SU-DHL-6 (cell line): ENCODE results near the gene RRM1.

ENCODE experiments used
- H2AFZ ChIP-seq: fragments of 200-600 bp; sonication (generic); 2 replicates; pipeline ENCODE4 v1.6.1; 2014; ENCODE audit warnings: low read depth, mild to moderate bottlenecking, moderate library complexity, mixed read lengths, antibody characterized with exemption, low read length; ENCODE audit not compliant: severe bottlenecking
- H3F3A ChIP-seq: fragments of 200-600 bp; shearing (Covaris generic); 2 replicates; pipeline ENCODE4 v1.6.0; 2016; ENCODE audit warnings: antibody characterized with exemption, mild to moderate bottlenecking; ENCODE audit not compliant: insufficient read depth
- H3K27ac ChIP-seq: fragments of 200-600 bp; sonication (generic); 2 replicates; pipeline ENCODE4 v1.5.1; 2016; ENCODE audit warnings: low read depth, mild to moderate bottlenecking, low read length, moderate library complexity, mixed read lengths
- H3K27me3 ChIP-seq: fragments of 200-600 bp; sonication (generic), shearing (Covaris generic); 2 replicates; pipeline ENCODE4 v1.6.0; 2014; ENCODE audit warnings: mild to moderate bottlenecking, low read length
- H3K36me3 ChIP-seq: fragments of 200-600 bp; sonication (generic); 2 replicates; pipeline ENCODE4 v1.6.1; 2014; ENCODE audit warnings: mild to moderate bottlenecking, low read length, mixed read lengths
- H3K4me2 ChIP-seq: fragments of 300-600, 200-600 bp; shearing (Covaris generic), sonication (generic); 2 replicates; pipeline ENCODE4 v1.6.0; 2014; ENCODE audit warnings: low read length, low read depth, mild to moderate bottlenecking; ENCODE audit not compliant: poor library complexity, severe bottlenecking
- H3K4me3 ChIP-seq: fragments of 200-600 bp; sonication (generic); 2 replicates; pipeline ENCODE4 v1.5.1; 2014; ENCODE audit warnings: antibody characterized with exemption, low read length, mild to moderate bottlenecking, mixed read lengths; ENCODE audit not compliant: insufficient read depth, poor library complexity, severe bottlenecking
- H3K79me2 ChIP-seq: fragments of 200-600 bp; sonication (generic); 2 replicates; pipeline ENCODE4 v1.6.1; 2014; ENCODE audit warnings: mild to moderate bottlenecking, low read length, moderate library complexity; ENCODE audit not compliant: insufficient read depth
- H3K9ac ChIP-seq: fragments of 200-600 bp; sonication (generic); 2 replicates; pipeline ENCODE4 v1.7.0; 2014; ENCODE audit warnings: mild to moderate bottlenecking, low read length
- H3K9me2 ChIP-seq: fragments of 200-600 bp; sonication (generic); replicated peaks from 2 replicates; pipeline ENCODE4 v1.6.1; 2014; ENCODE audit warnings: low read length; ENCODE audit not compliant: insufficient read depth
- H3K9me3 ChIP-seq: fragments of 200-600 bp; sonication (generic); 2 replicates; pipeline ENCODE4 v1.6.1; 2014; ENCODE audit warnings: low read length, mixed read lengths; ENCODE audit not compliant: insufficient read depth
- H4K20me1 ChIP-seq: fragments of 200-600 bp; sonication (generic); 2 replicates; pipeline ENCODE4 v1.6.1; 2014; ENCODE audit warnings: low read depth, mild to moderate bottlenecking, antibody characterized with exemption, low read length, moderate library complexity, mixed read lengths
- EZH2phosphoT487 ChIP-seq: fragments of 200-600 bp; sonication (generic), shearing (Covaris generic); conservative IDR thresholded peaks from 2 replicates; pipeline ENCODE4 v1.6.1; 2018; ENCODE audit warnings: mild to moderate bottlenecking, antibody characterized with exemption, low read length, moderate library complexity, mixed read lengths
- TF ChIP-seq, protein P1 (sequence below): fragments of 200-600 bp; sonication (generic); IDR thresholded peaks from one replicate; pipeline ENCODE4 v1.5.1; 2017; ENCODE audit warnings: antibody characterized with exemption, mild to moderate bottlenecking, low read length, moderate library complexity; ENCODE audit not compliant: insufficient read depth, poor library complexity, severe bottlenecking

RRM1 gene

DNA sequence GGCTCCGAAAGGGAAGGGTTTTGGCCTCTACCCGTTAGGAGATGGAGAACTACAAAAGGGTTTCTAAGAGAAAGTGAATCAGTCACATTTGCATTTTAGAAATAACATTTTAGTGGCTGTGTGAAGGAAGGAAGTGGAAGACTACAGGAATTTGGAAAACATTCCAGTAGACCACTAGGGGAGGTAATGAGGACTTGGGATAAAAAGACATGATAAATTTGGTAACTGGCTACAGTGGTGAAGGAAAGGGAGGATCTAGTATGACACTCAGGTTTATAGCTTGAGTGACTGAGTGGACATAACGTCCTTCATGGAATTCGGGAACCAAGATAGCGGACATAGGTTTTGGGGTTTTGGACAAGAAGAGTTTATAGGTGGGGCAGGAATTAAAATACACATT is 7.0 kb upstream of the RRM1 start:
- no peaks in the 10 kb centered on the region for H3K9me2 ChIP-seq
- H3K79me2 ChIP-seq: no peaks in the 10 kb centered on the region
- H2AFZ ChIP-seq: no peak overlapping the region
- H3K4me2 ChIP-seq: no peak overlapping the region
- no peaks in the 10 kb centered on the region for H3K36me3 ChIP-seq
- H3K4me3 ChIP-seq: no peak overlapping the region
- no peak for TF ChIP-seq EZH2phosphoT487
- TF ChIP-seq, protein P1, sequence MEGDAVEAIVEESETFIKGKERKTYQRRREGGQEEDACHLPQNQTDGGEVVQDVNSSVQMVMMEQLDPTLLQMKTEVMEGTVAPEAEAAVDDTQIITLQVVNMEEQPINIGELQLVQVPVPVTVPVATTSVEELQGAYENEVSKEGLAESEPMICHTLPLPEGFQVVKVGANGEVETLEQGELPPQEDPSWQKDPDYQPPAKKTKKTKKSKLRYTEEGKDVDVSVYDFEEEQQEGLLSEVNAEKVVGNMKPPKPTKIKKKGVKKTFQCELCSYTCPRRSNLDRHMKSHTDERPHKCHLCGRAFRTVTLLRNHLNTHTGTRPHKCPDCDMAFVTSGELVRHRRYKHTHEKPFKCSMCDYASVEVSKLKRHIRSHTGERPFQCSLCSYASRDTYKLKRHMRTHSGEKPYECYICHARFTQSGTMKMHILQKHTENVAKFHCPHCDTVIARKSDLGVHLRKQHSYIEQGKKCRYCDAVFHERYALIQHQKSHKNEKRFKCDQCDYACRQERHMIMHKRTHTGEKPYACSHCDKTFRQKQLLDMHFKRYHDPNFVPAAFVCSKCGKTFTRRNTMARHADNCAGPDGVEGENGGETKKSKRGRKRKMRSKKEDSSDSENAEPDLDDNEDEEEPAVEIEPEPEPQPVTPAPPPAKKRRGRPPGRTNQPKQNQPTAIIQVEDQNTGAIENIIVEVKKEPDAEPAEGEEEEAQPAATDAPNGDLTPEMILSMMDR: no peak
- H3F3A ChIP-seq: no peaks in the 10 kb centered on the region
- H3K27me3 ChIP-seq: no peaks in the 10 kb centered on the region
- no peak overlapping the region for H3K9ac ChIP-seq
- no peak overlapping the region for H3K27ac ChIP-seq
- H3K9me3 ChIP-seq: no peaks in the 10 kb centered on the region
- H4K20me1 ChIP-seq: no peaks in the 10 kb centered on the region

DNA sequence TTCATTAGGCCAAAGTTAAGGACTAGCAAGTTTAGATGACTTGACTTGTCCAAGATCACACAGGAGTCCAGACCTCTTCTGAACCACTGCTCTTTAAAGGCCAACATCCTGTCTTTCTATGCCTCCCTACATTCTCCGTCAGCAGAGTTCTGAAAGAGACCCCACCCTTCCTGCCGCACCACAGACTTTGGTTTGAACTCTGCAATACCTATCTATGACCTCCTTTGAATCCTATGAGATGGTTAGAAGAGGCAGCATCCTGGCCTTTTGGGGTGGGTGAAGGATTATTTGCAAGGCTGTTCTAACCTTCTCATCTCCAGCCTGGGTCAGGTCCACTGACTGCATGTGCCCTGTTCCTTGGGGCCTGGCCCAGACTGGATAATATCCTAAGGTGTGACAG is 4.3 kb upstream of the RRM1 start:
- Histone ChIP-seq H3K36me3 (no peaks in the 10 kb centered on the region), H2AFZ (no peak overlapping the region), H3K27ac (no peak overlapping the region), H3K79me2 (peaks cover 13% of the 10 kb centered on the region), H4K20me1 (no peaks in the 10 kb centered on the region), H3K27me3 (no peaks in the 10 kb centered on the region), H3K9ac (no peak overlapping the region), H3K4me2 (no peak overlapping the region), H3K9me2 (no peaks in the 10 kb centered on the region), H3F3A (peaks cover 10% of the 10 kb centered on the region; the same call in 1 of the 2 replicates), H3K4me3 (no peak overlapping the region), H3K9me3 (no peaks in the 10 kb centered on the region)
- TF ChIP-seq, protein P1: no peak
- no peak for TF ChIP-seq EZH2phosphoT487

DNA sequence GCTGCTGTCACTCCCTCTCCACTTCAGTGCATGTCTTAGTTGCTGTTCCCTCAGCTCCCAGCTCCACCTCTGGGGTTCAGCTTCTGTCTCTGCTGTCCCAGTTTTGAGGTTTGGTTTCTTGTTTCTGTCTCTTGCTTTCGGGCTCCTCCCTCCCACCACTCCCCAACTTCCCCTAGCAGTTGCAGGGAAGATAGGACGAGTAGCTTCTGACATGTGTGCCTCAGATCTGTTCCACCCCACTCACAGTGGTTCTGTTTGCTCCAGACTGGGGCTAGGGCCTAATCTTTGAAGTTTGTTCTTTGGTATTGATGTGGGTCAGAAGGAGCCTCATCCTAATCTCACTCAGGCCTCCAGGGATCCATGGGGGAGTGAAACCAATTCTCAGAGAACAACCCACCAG is 2.6 kb upstream of the RRM1 start:
- Histone ChIP-seq H3K4me2 (no peak overlapping the region), H3K36me3 (no peaks in the 10 kb centered on the region; the same call in 1 of the 2 replicates), H3K27ac (no peak overlapping the region), H3K79me2 (peaks cover 30% of the 10 kb centered on the region), H3K9ac (no peak overlapping the region), H3K4me3 (no peak overlapping the region), H3K27me3 (no peaks in the 10 kb centered on the region), H2AFZ (no peak overlapping the region), H3F3A (peaks cover 10% of the 10 kb centered on the region; the same call in 1 of the 2 replicates), H3K9me2 (no peaks in the 10 kb centered on the region), H4K20me1 (peaks cover 3% of the 10 kb centered on the region; the same call in 1 of the 2 replicates), H3K9me3 (no peaks in the 10 kb centered on the region)
- TF ChIP-seq EZH2phosphoT487: no peak
- TF ChIP-seq, protein P1: no peak
